HEK293 (cell line): ENCODE measurements around the gene ASTN2.

Experiments
- CTCF ChIA-PET: fragments of 350-600 bp; formaldehyde crosslinking; extraction: SDS; loops from one replicate; lab custom pipeline; 2021; ENCODE audit warnings: antibody characterized with exemption; lab: Yijun Ruan, JAX
- POLR2A ChIA-PET: fragments of 300-600 bp; formaldehyde crosslinking; extraction: SDS; loops from one replicate; lab custom pipeline; 2020; ENCODE audit warnings: antibody characterized with exemption, inconsistent platforms; lab: Yijun Ruan, JAX
- H3K27ac ChIP-seq: fragments of 200-500 bp; sonication (Bioruptor generic); 2 replicates; pipeline ENCODE4 v1.5.1; 2014; ENCODE audit warnings: low read depth, low read length, control low read depth, inconsistent platforms; ENCODE audit errors: extremely low read depth
- H3K36me3 ChIP-seq, 2 experiments: fragments of 200-500 bp in 1 of 2; sonication (Bioruptor generic) in 1 of 2; 1 replicate in 1 of 2; 2 replicates in 1 of 2; pipeline ENCODE4 v1.5.1; 2014 to 2017; ENCODE audit warnings: inconsistent platforms in 2 of 2, low read length in 2 of 2; ENCODE audit not compliant: control insufficient read depth in 2 of 2, insufficient read depth in 1 of 2
- H3K4me1 ChIP-seq: fragments of 200-500 bp; sonication (Bioruptor generic); 2 replicates; pipeline ENCODE4 v1.5.1; 2014; ENCODE audit warnings: mild to moderate bottlenecking, low read length, inconsistent platforms; ENCODE audit not compliant: control insufficient read depth, insufficient read depth
- H3K4me3 ChIP-seq: 2 replicates; pipeline ENCODE4 v1.5.1; 2011; ENCODE audit warnings: low read depth, mild to moderate bottlenecking, control low read depth, low read length, moderate library complexity
- H3K9me3 ChIP-seq: fragments of 200-500 bp; sonication (Bioruptor generic); 2 replicates; pipeline ENCODE4 v1.5.1; 2014; ENCODE audit warnings: low read depth, low read length, inconsistent platforms; ENCODE audit not compliant: control insufficient read depth, insufficient read depth
- MZF1 ChIP-seq: fragments of 450-650 bp; formaldehyde crosslinking; IDR thresholded peaks from 2 replicates; pipeline ENCODE4 v1.5.1; 2017; ENCODE audit warnings: missing biosample characterization, missing genetic modification characterization, borderline replicate concordance
- REST ChIP-seq: fragments of 450-650 bp; formaldehyde crosslinking; IDR thresholded peaks from 2 replicates; pipeline ENCODE4 v1.5.1; 2016; ENCODE audit warnings: missing biosample characterization, missing genetic modification characterization
- SALL2 ChIP-seq: fragments of 450-650 bp; formaldehyde crosslinking; IDR thresholded peaks from 2 replicates; pipeline ENCODE4 v1.5.0; 2017; ENCODE audit warnings: missing biosample characterization, mild to moderate bottlenecking, missing genetic modification characterization, borderline replicate concordance
- ZNF133 ChIP-seq: fragments of 450-650 bp; formaldehyde crosslinking; IDR thresholded peaks from 2 replicates; pipeline ENCODE4 v1.5.1; 2016; ENCODE audit warnings: missing biosample characterization, missing genetic modification characterization
- ZNF146 ChIP-seq: fragments of 450-650 bp; formaldehyde crosslinking; IDR thresholded peaks from 2 replicates; pipeline ENCODE4 v1.5.1; 2016; ENCODE audit warnings: missing biosample characterization, missing genetic modification characterization
- ZNF157 ChIP-seq: fragments of 450-650 bp; formaldehyde crosslinking; IDR thresholded peaks from 2 replicates; pipeline ENCODE4 v1.5.1; 2016; ENCODE audit warnings: missing biosample characterization, missing genetic modification characterization
- ZNF211 ChIP-seq: fragments of 450-650 bp; formaldehyde crosslinking; IDR thresholded peaks from 2 replicates; pipeline ENCODE4 v1.5.1; 2016; ENCODE audit warnings: low read depth, missing biosample characterization, missing genetic modification characterization
- ZNF266 ChIP-seq: fragments of 450-650 bp; formaldehyde crosslinking; IDR thresholded peaks from 2 replicates; pipeline ENCODE4 v1.5.1; 2016; ENCODE audit warnings: missing biosample characterization, missing genetic modification characterization, low read depth
- ZNF324 ChIP-seq: fragments of 450-650 bp; formaldehyde crosslinking; IDR thresholded peaks from 2 replicates; pipeline ENCODE4 v1.5.1; 2016; ENCODE audit warnings: missing biosample characterization, missing genetic modification characterization
- ZNF335 ChIP-seq: fragments of 450-650 bp; formaldehyde crosslinking; conservative IDR thresholded peaks from 2 replicates; pipeline ENCODE4 v1.5.1; 2016; ENCODE audit warnings: missing biosample characterization, missing genetic modification characterization
- ZNF350 ChIP-seq: fragments of 450-650 bp; formaldehyde crosslinking; IDR thresholded peaks from 2 replicates; pipeline ENCODE4 v1.5.0; 2017; ENCODE audit warnings: missing biosample characterization, mild to moderate bottlenecking, missing genetic modification characterization
- ZNF571 ChIP-seq: fragments of 450-650 bp; formaldehyde crosslinking; IDR thresholded peaks from 2 replicates; pipeline ENCODE4 v1.5.0; 2017; ENCODE audit warnings: missing biosample characterization, missing genetic modification characterization
- ZNF610 ChIP-seq: fragments of 450-650 bp; formaldehyde crosslinking; IDR thresholded peaks from 2 replicates; pipeline ENCODE4 v1.5.1; 2016; ENCODE audit warnings: missing biosample characterization, missing genetic modification characterization, borderline replicate concordance
- ZNF624 ChIP-seq: fragments of 450-650 bp; formaldehyde crosslinking; IDR thresholded peaks from 2 replicates; pipeline ENCODE4 v1.5.1; 2017; ENCODE audit warnings: missing biosample characterization, missing genetic modification characterization
- ZNF626 ChIP-seq: fragments of 450-650 bp; sonication (Bioruptor Pico); formaldehyde crosslinking; IDR thresholded peaks from 2 replicates; pipeline ENCODE4 v1.5.1; 2018; ENCODE audit warnings: missing biosample characterization, missing genetic modification characterization, inconsistent platforms
- ZNF670 ChIP-seq: fragments of 450-650 bp; formaldehyde crosslinking; IDR thresholded peaks from 2 replicates; pipeline ENCODE4 v1.5.1; 2016; ENCODE audit warnings: missing biosample characterization, missing genetic modification characterization, low read depth
- ZNF707 ChIP-seq: fragments of 450-650 bp; formaldehyde crosslinking; IDR thresholded peaks from 2 replicates; pipeline ENCODE4 v1.5.1; 2016; ENCODE audit warnings: missing biosample characterization, missing genetic modification characterization
- ZNF776 ChIP-seq: fragments of 450-650 bp; formaldehyde crosslinking; IDR thresholded peaks from 2 replicates; pipeline ENCODE4 v1.5.0; 2017; ENCODE audit warnings: missing biosample characterization, missing genetic modification characterization, borderline replicate concordance
- ZNF777 ChIP-seq: fragments of 450-650 bp; formaldehyde crosslinking; IDR thresholded peaks from 2 replicates; pipeline ENCODE4 v1.5.1; 2017; ENCODE audit warnings: missing biosample characterization, missing genetic modification characterization, borderline replicate concordance
- ZSCAN16 ChIP-seq: fragments of 450-650 bp; formaldehyde crosslinking; IDR thresholded peaks from 2 replicates; pipeline ENCODE4 v1.5.1; 2016; ENCODE audit warnings: missing biosample characterization, missing genetic modification characterization
- ZSCAN30 ChIP-seq: fragments of 450-650 bp; IDR thresholded peaks from 2 replicates; pipeline ENCODE4 v1.5.1; 2018; ENCODE audit warnings: missing biosample characterization, mild to moderate bottlenecking, missing genetic modification characterization, moderate library complexity
- TF ChIP-seq, protein P1 (sequence below): fragments of 450-650 bp; formaldehyde crosslinking; conservative IDR thresholded peaks from 2 replicates; pipeline ENCODE4 v1.5.1; 2016; ENCODE audit warnings: low read depth, missing biosample characterization, missing genetic modification characterization
- TF ChIP-seq, protein P2 (sequence below): fragments of 450-650 bp; formaldehyde crosslinking; IDR thresholded peaks from 2 replicates; pipeline ENCODE4 v1.5.1; 2016; ENCODE audit warnings: missing biosample characterization, missing genetic modification characterization, borderline replicate concordance
- TF ChIP-seq, protein P3 (sequence below): fragments of 450-650 bp; formaldehyde crosslinking; IDR thresholded peaks from 2 replicates; pipeline ENCODE4 v1.5.1; 2016; ENCODE audit warnings: missing biosample characterization, missing genetic modification characterization

Gene ASTN2

DNA sequence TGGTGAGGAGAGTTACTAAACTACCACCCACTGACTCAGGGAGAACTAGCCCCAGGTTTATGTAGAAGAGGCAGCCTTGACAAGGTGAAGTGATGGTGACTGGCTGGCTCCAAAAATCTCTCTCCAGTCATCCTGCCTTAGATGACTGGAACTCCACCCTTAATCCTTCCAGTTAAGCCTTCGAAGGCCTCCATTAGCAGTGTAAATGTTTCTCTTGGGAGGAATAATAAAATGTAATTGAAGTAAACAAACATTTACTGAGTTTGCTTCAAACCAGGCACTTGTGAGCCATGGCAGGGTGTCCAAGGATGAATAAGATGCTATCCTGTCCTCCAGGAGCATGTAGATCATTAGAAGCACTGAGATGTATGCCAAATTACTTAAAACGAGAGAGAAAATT is 35.5 kb downstream of the ASTN2 start (continued):
- TF ChIP-seq ZNF146 (no peak), ZNF350 (tag by site-specific recombination) (no peak), ZNF211 (no peak), ZNF324 (tag by site-specific recombination) (no peak)
- TF ChIP-seq, all 188 proteins: peak for 0

DNA sequence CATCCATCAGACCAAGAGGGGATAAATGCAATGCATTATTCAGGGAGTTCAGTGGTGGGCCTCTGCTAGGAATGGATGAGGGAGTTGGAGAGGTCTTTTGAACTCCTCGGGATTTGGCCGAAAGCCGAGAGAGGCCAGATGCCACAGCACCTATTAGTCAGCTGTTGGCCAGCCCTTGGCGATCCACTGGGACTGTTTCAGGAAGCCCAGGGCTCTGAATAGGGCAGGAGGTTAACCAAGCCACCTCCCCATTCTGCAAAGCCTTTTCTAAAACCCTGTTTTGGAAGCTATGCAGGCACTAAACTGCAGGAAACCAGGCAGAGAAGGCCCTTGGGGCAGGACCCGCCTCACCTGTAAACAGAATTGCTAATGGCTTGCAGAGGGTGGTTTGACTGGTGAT is 37.8 kb downstream of the ASTN2 start:
- Histone ChIP-seq H3K9me3 (no peaks in the 10 kb centered on the region), H3K27ac (no peak overlapping the region), H3K4me1 (no peaks in the 10 kb centered on the region), H3K36me3 (no peaks in the 10 kb centered on the region), H3K4me3 (no peak overlapping the region)
- TF ChIP-seq ZNF157 (tag by site-specific recombination) (no peak), ZNF670 (tag by site-specific recombination) (no peak), SALL2 (tag by site-specific recombination) (no peak), ZNF610 (tag by site-specific recombination) (no peak), ZNF571 (tag by site-specific recombination) (no peak), ZNF626 (tag by site-specific recombination) (no peak), ZSCAN30 (no peak), MZF1 (tag by site-specific recombination) (no peak), ZNF707 (tag by site-specific recombination) (no peak), ZNF335 (tag by site-specific recombination) (no peak), ZNF624 (tag by site-specific recombination) (no peak), ZNF777 (no peak), ZNF133 (tag by site-specific recombination) (no peak), REST (tag by site-specific recombination) (no peak), ZNF776 (tag by site-specific recombination) (no peak), ZSCAN16 (tag by site-specific recombination) (no peak), ZNF266 (tag by site-specific recombination) (no peak)
- TF ChIP-seq, protein P1, sequence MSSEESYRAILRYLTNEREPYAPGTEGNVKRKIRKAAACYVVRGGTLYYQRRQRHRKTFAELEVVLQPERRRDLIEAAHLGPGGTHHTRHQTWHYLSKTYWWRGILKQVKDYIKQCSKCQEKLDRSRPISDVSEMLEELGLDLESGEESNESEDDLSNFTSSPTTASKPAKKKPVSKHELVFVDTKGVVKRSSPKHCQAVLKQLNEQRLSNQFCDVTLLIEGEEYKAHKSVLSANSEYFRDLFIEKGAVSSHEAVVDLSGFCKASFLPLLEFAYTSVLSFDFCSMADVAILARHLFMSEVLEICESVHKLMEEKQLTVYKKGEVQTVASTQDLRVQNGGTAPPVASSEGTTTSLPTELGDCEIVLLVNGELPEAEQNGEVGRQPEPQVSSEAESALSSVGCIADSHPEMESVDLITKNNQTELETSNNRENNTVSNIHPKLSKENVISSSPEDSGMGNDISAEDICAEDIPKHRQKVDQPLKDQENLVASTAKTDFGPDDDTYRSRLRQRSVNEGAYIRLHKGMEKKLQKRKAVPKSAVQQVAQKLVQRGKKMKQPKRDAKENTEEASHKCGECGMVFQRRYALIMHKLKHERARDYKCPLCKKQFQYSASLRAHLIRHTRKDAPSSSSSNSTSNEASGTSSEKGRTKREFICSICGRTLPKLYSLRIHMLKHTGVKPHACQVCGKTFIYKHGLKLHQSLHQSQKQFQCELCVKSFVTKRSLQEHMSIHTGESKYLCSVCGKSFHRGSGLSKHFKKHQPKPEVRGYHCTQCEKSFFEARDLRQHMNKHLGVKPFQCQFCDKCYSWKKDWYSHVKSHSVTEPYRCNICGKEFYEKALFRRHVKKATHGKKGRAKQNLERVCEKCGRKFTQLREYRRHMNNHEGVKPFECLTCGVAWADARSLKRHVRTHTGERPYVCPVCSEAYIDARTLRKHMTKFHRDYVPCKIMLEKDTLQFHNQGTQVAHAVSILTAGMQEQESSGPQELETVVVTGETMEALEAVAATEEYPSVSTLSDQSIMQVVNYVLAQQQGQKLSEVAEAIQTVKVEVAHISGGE: no peak
- TF ChIP-seq, protein P2, sequence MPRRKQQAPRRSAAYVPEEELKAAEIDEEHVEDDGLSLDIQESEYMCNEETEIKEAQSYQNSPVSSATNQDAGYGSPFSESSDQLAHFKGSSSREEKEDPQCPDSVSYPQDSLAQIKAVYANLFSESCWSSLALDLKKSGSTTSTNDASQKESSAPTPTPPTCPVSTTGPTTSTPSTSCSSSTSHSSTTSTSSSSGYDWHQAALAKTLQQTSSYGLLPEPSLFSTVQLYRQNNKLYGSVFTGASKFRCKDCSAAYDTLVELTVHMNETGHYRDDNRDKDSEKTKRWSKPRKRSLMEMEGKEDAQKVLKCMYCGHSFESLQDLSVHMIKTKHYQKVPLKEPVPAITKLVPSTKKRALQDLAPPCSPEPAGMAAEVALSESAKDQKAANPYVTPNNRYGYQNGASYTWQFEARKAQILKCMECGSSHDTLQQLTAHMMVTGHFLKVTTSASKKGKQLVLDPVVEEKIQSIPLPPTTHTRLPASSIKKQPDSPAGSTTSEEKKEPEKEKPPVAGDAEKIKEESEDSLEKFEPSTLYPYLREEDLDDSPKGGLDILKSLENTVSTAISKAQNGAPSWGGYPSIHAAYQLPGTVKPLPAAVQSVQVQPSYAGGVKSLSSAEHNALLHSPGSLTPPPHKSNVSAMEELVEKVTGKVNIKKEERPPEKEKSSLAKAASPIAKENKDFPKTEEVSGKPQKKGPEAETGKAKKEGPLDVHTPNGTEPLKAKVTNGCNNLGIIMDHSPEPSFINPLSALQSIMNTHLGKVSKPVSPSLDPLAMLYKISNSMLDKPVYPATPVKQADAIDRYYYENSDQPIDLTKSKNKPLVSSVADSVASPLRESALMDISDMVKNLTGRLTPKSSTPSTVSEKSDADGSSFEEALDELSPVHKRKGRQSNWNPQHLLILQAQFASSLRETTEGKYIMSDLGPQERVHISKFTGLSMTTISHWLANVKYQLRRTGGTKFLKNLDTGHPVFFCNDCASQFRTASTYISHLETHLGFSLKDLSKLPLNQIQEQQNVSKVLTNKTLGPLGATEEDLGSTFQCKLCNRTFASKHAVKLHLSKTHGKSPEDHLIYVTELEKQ (tag by site-specific recombination): no peak
- TF ChIP-seq, protein P3, sequence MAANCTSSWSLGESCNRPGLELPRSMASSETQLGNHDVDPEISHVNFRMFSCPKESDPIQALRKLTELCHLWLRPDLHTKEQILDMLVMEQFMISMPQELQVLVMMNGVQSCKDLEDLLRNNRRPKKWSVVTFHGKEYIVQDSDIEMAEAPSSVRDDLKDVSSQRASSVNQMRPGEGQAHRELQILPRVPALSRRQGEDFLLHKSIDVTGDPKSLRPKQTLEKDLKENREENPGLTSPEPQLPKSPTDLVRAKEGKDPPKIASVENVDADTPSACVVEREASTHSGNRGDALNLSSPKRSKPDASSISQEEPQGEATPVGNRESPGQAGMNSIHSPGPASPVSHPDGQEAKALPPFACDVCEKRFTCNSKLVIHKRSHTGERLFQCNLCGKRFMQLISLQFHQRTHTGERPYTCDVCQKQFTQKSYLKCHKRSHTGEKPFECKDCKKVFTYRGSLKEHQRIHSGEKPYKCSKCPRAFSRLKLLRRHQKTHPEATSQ (tag by site-specific recombination): no peak
- CTCF ChIA-PET: no interaction called here
- POLR2A ChIA-PET: no interaction called here
